GM21576 (cell line): ENCODE data around the gene BBC3.
A peak's percentile ranks its signal among the peaks of the same experiment; 100 is the strongest.
"Not testable (repeated sequence)": the region's sequence is repeated elsewhere in the genome, so short reads cannot be mapped to it uniquely, and the experiment has no call there.

Experiments used
- ATAC-seq: cut with Tn5 transposase; IDR thresholded peaks from one replicate; pipeline ENCODE4 v1.9.1; 2021; ENCODE audit warnings: mild to moderate bottlenecking, moderate library complexity; ENCODE audit not compliant: unreplicated experiment

BBC3 gene

DNA sequence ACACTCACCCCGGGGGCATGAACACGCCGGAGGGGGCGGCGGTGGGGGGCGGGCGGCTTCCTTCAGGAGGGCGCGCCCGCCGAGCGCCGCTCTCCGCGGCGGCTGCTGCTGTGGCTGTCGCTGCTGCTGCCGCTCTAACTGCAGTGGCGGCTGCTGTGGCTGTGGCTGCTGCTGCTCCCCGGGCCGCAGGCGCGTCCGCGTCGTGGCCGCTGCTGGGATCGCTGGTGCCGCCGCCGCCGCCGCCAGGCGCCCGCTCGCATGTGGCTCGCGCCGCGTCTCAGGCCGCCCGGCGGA is at the start of gene BBC3:
Gene BBC3, minus strand, starts transcription at position 279 of the 294 bp plus-strand sequence. CDS start 2,768 bp downstream, outside the sequence.
- no peak for ATAC-seq

DNA sequence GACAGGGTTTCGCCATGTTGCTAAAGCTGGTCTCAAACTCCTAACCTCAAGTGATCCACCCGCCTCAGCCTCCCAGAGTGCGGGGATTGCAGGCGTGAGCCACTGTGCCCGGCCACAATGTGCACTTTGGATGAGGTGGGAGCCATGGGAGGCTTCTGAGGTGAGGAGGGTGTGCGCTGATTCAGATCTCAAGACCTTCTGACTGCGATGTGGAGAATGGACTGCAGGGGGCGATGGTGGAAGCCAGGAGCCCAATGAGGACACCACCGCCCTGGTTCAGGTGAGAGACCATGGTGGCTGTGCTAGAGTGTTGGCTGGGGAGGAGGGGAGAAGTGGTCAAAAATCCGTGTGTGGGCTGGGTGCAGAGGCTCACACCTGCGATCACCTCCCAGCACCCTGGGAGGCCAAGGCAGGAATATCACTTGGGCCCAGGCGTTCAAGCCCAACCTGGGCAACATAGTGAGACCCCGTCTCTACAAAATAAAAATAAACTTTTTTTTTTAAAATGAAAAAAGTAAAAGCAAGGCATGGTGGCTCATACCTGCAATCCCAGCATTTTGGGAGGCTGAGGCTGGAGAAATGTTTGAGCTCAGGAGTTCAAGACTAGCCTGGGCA is 49.3 kb upstream of the BBC3 start:
- ATAC-seq: no peak

GRCh38 chr19:47276513-47276912 is 45.5 kb upstream of the BBC3 start:
- ATAC-seq: not testable (repeated sequence)

GRCh38 chr19:47275791-47276461 is 44.9 kb upstream of the BBC3 start:
- no peak for ATAC-seq

GRCh38 chr19:47274891-47275761 is 44.1 kb upstream of the BBC3 start:
- ATAC-seq: peak; percentile 16

GRCh38 chr19:47274071-47274890 is 43.3 kb upstream of the BBC3 start, which contains the start of gene INAFM1:
Gene INAFM1 (plus strand): TSS chr19:47274885. CDS start chr19:47274920, 35 bp downstream.
- peak; percentile 51 for ATAC-seq

DNA sequence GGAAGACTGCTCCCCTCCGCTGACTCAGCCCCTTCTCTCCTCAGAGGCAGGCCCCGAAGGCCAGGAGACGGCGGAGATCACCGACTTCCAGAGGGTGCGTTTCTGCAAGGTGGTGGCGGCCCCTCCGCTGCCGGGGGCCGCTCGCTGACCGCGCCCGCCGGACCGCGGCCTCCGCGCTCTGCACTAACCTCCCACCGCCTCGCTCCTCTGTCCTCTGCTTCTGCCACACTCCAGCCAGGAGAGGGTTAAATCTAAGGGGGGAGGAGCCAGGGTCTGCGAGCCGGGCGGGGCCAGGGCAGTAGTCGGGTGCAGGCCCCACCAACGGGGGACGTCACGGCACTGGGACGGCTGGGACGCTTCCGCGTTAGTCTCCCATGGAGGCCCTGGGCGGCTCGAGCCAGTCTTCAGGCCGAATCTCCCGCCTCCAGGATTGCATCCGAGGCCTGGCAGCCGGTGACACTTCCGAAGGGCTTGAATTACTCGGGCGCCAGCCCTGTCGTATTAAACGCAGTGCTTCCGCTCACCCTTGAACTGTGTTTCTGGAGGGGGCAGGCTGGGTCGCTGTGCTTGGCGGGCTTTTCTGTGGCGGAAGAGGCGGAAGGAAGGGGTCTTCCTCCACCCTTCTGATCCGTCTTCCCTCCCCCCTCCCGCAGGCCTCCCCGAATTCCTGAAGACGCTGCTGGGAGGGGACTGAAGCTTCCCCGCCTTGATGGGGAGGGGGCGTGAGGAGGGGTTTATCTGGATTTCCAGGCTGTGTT is 42.5 kb upstream of the BBC3 start:
- ATAC-seq: peak; percentile 54

GRCh38 chr19:47272448-47273312 is 41.7 kb upstream of the BBC3 start:
- peak; percentile 3 for ATAC-seq

DNA sequence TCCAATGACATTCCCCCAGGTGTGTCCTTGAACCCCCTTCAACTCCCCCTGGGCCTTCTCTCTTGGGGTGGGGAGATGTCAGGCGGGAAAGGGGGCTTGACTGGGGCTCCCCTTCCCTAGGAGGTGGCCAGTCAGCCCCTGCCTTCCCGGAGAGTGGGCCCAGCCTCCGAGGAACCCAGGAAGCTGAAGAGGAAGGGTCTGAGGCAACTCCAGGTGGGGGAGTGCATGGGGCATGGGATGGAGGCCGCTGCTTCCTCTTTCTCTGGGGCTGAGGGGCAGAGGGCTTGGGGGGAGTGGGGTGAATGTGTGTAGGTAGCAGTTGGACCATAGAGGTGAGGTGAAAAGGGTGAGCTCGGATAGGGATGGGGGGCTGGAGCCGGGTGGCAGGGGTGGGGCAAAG is 41.0 kb upstream of the BBC3 start:
- no peak for ATAC-seq

DNA sequence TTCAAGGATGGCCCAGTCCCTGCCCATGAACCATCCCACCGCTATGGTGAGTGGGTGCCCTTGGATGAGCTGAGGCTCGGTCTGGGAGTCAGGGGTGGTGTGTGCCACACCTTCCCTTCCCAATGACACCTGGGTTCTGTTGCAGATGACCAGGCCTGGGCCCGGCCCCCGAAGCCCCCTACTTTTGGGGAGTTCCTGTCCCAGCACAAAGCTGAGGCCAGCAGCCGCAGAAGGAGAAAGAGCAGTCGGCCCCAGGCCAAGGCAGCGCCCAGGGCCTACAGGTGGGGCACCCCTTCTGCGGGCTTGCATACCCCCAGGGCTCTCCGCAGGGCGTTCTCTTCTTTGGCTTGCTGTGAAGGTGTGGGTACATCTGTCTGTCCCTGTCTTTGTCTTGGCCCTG is 39.4 kb upstream of the BBC3 start:
- no peak for ATAC-seq

DNA sequence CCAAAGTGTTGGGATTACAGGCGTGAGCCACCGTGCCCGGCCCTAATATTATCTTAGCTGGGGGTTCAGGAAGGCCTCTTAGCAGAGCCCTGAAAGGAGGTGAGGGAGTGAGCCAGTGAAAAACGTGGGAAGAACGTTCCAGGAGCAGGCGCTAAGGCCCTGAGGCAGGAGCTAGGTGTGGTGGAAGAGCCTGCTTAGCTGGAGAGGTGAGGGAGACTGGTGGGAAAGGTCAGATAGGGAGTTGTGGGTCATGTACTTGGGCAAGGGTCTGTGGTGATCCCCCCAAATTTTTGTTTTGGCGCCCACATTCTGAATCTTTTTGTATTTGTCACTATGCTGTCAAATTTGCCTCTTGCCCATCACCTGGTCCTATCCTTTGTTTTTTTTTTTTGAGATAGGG is 38.6 kb upstream of the BBC3 start:
- ATAC-seq: no peak

GRCh38 chr19:47268028-47268427 is 37.0 kb upstream of the BBC3 start:
- no peak for ATAC-seq

GRCh38 chr19:47267350-47267759 is 36.4 kb upstream of the BBC3 start:
- no peak for ATAC-seq

DNA sequence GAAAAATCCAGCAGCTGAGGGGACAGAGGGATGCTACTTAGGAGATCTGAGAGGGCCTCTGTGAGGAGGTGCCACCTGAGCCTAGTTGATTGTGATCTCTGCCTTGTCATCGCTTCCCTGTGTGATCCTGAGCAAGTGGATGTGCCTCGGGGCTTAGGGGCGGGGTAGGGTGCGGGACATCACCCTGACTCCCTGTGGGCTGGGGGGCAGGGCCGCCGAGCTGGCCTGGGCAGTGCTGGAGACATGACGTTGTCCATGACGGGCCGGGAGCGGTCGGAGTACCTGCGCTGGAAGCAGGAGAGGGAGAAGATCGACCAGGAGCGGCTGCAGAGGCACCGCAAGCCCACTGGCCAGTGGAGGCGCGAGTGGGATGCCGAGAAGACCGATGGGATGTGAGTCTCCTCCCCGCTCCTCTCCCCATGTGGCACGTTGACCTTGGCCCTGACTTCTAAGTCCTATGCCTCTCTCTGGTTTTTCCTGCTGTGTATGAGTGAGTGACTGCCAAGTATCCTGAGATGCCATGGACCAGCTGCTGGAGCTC is 35.5 kb upstream of the BBC3 start:
- ATAC-seq: no peak

DNA sequence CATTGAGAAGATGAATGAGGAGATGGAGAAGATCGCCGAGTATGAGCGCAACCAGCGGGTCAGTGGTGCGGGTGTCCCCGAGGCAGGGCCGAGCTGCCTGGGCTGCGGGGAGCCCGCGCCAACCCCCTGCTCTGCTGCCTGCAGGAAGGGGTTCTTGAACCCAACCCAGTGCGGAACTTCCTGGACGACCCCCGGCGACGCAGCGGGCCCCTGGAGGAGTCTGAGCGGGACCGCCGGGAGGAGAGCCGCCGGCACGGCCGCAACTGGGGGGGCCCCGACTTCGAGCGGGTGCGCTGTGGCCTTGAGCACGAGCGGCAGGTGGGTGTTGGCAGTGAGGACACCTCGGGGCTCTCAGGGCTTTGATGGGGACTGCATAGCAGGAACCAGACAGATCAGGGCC is 33.6 kb upstream of the BBC3 start:
- no peak for ATAC-seq

DNA sequence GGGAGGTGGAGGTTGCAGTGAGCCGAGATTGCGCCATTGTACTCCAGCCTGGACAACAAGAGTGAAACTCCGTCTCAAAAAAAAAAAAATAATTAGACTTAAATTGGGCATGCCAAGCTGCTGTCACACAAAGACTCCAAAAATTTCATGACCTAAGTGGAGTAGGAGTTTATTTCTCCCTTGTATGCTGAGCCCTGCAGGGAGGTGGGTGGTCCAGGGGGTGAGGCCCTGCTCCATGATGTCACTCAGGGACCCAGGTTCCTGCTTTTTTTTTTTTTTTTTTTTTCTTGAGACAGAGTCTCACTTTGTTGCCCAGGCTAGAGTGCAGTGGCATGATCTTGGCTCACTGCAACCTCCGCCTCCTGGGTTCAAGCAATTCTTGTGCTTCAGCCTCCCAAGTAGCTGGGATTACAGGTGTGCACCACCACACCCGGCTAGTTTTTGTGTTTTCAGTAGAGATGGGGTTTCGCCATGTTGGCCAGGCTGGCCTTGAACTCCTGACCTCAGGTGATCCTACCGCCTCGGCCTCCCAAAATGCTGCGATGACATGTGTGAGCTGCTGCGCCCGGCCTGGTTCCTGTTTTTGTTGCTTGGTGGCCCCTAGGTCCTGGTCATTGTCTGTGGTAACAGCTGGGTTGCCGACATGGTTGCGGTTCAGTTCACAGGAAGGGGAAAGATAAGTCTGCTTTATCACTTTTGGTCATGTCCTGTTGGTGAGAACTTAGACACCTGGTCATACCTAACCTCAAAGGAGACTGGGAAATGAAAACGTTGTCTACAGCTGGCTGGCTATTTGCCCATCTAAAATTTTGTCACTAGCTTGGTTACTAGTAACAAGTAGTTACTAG is 31.2 kb upstream of the BBC3 start:
- peak; percentile 64 for ATAC-seq

DNA sequence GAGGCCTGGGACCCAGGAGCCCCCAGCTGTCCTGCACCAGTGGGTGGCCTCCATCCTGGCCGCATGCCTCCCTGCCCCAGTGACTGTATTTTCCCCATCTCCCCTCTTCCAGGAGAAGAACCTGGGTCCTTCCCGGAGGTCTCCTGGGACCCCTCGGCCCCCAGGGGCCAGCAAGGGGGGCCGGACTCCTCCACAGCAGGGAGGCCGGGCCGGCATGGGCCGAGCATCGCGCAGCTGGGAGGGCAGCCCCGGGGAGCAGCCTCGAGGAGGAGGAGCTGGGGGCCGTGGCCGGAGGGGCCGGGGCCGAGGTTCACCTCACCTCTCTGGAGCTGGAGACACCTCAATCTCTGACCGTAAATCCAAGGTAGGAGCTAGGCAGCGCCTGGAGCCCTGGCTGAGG is 29.5 kb upstream of the BBC3 start:
- no peak for ATAC-seq

DNA sequence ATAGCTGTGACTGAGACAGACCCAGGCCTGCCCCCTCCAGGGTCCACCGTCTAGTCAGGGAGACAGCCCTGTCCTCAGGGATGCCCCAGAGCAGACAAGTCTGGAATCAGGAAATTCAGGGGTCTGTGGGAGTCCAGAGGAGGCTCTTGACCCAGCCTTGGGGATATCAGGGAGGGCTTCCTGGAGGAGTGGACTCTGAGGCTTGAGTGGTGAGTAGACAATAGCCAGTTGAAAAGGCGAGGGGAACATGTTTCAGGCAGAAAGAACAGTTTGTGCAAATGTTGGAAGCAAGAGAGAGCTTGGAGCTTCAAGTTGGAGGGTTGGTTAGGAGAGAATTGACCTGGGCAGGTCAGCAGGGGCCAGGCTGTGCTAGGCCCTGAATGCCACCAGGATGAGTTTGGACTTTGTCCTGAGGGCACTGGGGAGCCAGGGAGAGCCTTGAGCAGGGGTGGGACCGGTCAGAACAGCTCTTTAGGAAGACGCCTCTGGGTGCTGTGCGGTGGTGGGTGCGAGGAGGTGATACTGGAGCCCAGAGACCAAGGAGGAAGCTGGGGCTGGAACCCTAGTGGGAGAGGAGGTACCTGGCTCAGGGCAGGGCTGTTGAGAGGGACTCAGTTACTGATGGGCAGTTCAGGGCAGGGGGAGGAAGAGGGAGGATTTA is 28.0 kb upstream of the BBC3 start:
- no peak for ATAC-seq
